Umbilical cord (tissue), 2 donors: Measurements from ENCODE around the gene CTNNA2. TPM values are rescaled to one million over a fixed set of nuclear protein-coding genes. Genes with fewer than 3 reads are reported as not detected.

ENCODE experiments used
- DNase-seq: peaks from one replicate; pipeline ENCODE4 v3.0.0-alpha.2; 2015; ENCODE audit warnings: low spot score
- total RNA-seq: library from RNA; depleted of rRNA; stranded (reverse); fragments of >200 nt; gene quantifications from one replicate; pipeline ENCODE4 v1.2.3, GENCODE V29; 2014; ENCODE audit warnings: low replicate concordance; ENCODE audit not compliant: insufficient read depth

Gene CTNNA2
- total RNA-seq, 1 donor from 2014 or later: 0.96 TPM

GRCh38 chr2:79929624-79930023, 416.8 kb downstream of the CTNNA2 start:
- no peak for DNase-seq

- no peak for DNase-seq
These were observed 422.3 kb downstream of the CTNNA2 start for GRCh38 chr2:79935046-79935732.

GRCh38 chr2:79935771-79936657, 423.2 kb downstream of the CTNNA2 start:
- peak; percentile 76 for DNase-seq

GRCh38 chr2:79936715-79937114, 423.9 kb downstream of the CTNNA2 start:
- no peak for DNase-seq

GRCh38 chr2:79938648-79939047, 425.8 kb downstream of the CTNNA2 start:
- no peak for DNase-seq

GRCh38 chr2:79940364-79940763, 427.5 kb downstream of the CTNNA2 start:
- DNase-seq: no peak

- DNase-seq: no peak
These were observed 428.3 kb downstream of the CTNNA2 start for GRCh38 chr2:79941179-79941578.

- DNase-seq: no peak
These were observed 431.4 kb downstream of the CTNNA2 start for GRCh38 chr2:79944205-79944604.

GRCh38 chr2:79945653-79946445, 433.0 kb downstream of the CTNNA2 start:
- DNase-seq: no peak

GRCh38 chr2:79947751-79948150, 434.9 kb downstream of the CTNNA2 start:
- no peak for DNase-seq

GRCh38 chr2:79950526-79950925, 437.7 kb downstream of the CTNNA2 start:
- no peak for DNase-seq

GRCh38 chr2:79952616-79953015, 439.8 kb downstream of the CTNNA2 start:
- no peak for DNase-seq

- DNase-seq: no peak
These were observed 447.2 kb downstream of the CTNNA2 start for GRCh38 chr2:79960035-79960434.

- DNase-seq: no peak
These were observed 447.7 kb downstream of the CTNNA2 start for GRCh38 chr2:79960519-79960918.

- DNase-seq: no peak
These were observed 452.1 kb downstream of the CTNNA2 start for GRCh38 chr2:79964966-79965365.

- DNase-seq: no peak
These were observed 453.5 kb downstream of the CTNNA2 start for GRCh38 chr2:79966369-79966768.

GRCh38 chr2:79966882-79967281, 454.0 kb downstream of the CTNNA2 start:
- DNase-seq: no peak

GRCh38 chr2:79971807-79972206, 459.0 kb downstream of the CTNNA2 start:
- DNase-seq: no peak

GRCh38 chr2:79972661-79973060, 459.8 kb downstream of the CTNNA2 start:
- no peak for DNase-seq

- DNase-seq: no peak
These were observed 463.1 kb downstream of the CTNNA2 start for GRCh38 chr2:79975791-79976565.

GRCh38 chr2:79977792-79978191, 464.9 kb downstream of the CTNNA2 start:
- peak; percentile 39 for DNase-seq
